OCI-LY7 (cell line): ENCODE results near the gene C1orf21. TPM values are rescaled to one million over a fixed set of nuclear protein-coding genes. Genes with fewer than 3 reads are reported as not detected.

Experiments used
- BruUV-seq: library from RNA; stranded (reverse); fragments of 400-500 nt; replicated peaks from 2 replicates; lab custom pipeline; 2021; lab: Mats Ljungman, UMichigan
- CTCF ChIA-PET: fragments of 300-600 bp; sonication (Branson Sonifier 250); formaldehyde crosslinking; loops from one replicate; lab custom pipeline; 2022; ENCODE audit warnings: antibody characterized with exemption; ENCODE audit not compliant: unreplicated experiment; lab: Charles Lee
- POLR2A ChIA-PET: fragments of 300-600 bp; sonication (Branson Sonifier 250); formaldehyde crosslinking; loops from one replicate; lab custom pipeline; 2022; ENCODE audit warnings: antibody characterized with exemption; lab: Charles Lee
- DNase-seq: peaks from one replicate; pipeline ENCODE4 v3.0.0-alpha.2; 2015; ENCODE audit warnings: low spot score
- H2AFZ ChIP-seq: fragments of 200-600 bp; sonication (generic), shearing (Covaris generic); 2 replicates; pipeline ENCODE4 v1.6.1; 2014; ENCODE audit warnings: mild to moderate bottlenecking, antibody characterized with exemption, low read length, moderate library complexity
- H3K27ac ChIP-seq: fragments of 200-600 bp; sonication (generic); 2 replicates; pipeline ENCODE4 v1.5.1; 2014; ENCODE audit warnings: mixed run types, low read depth, mild to moderate bottlenecking, moderate library complexity, low read length, inconsistent platforms; ENCODE audit not compliant: poor library complexity, severe bottlenecking
- H3K36me3 ChIP-seq: fragments of 200-600 bp; sonication (generic); 2 replicates; pipeline ENCODE4 v1.6.1; 2014; ENCODE audit warnings: mild to moderate bottlenecking, antibody characterized with exemption, low read length, moderate library complexity, mixed read lengths; ENCODE audit not compliant: insufficient read depth
- H3K4me1 ChIP-seq: fragments of 200-600 bp; sonication (generic); 2 replicates; pipeline ENCODE4 v1.5.1; 2014; ENCODE audit warnings: mild to moderate bottlenecking, low read length; ENCODE audit not compliant: insufficient read depth, poor library complexity, severe bottlenecking
- H3K4me2 ChIP-seq: fragments of 200-600 bp; sonication (generic); 2 replicates; pipeline ENCODE4 v1.6.1; 2014; ENCODE audit warnings: mild to moderate bottlenecking, low read length
- H3K4me3 ChIP-seq: fragments of 200-600 bp; sonication (generic); 2 replicates; pipeline ENCODE4 v1.5.1; 2014; ENCODE audit warnings: mild to moderate bottlenecking, low read depth, low read length; ENCODE audit not compliant: poor library complexity, severe bottlenecking
- H3K79me2 ChIP-seq: fragments of 200-600 bp; sonication (generic); 2 replicates; pipeline ENCODE4 v1.6.1; 2016; ENCODE audit warnings: low read depth, mild to moderate bottlenecking, low read length, moderate library complexity, mixed read lengths; ENCODE audit not compliant: insufficient read depth
- H3K9me2 ChIP-seq: fragments of 200-600 bp; sonication (generic); 2 replicates; pipeline ENCODE4 v1.6.1; 2016; ENCODE audit warnings: mild to moderate bottlenecking, low read length, mixed read lengths; ENCODE audit not compliant: insufficient read depth
- H3K9me3 ChIP-seq: fragments of 200-600 bp; sonication (generic); 2 replicates; pipeline ENCODE4 v1.6.1; 2014; ENCODE audit warnings: mild to moderate bottlenecking, mixed run types, low read length, mixed read lengths
- H4K20me1 ChIP-seq: fragments of 200-600 bp; sonication (generic); 2 replicates; pipeline ENCODE4 v1.6.1; 2014; ENCODE audit warnings: mild to moderate bottlenecking, antibody characterized with exemption, low read length, moderate library complexity, mixed read lengths; ENCODE audit not compliant: insufficient read depth
- EZH2phosphoT487 ChIP-seq: fragments of 200-600 bp; sonication (generic); IDR thresholded peaks from 2 replicates; pipeline ENCODE4 v1.6.1; 2018; ENCODE audit warnings: low read depth, borderline replicate concordance, mild to moderate bottlenecking, mixed run types, antibody characterized with exemption, low read length, moderate library complexity, mixed read lengths
- intact Hi-C: fragments of 100-400 bp; cut with micrococcal nuclease; formaldehyde crosslinking; loops from one replicate; pipeline ENCODE4 v1.10.0; 2022; ENCODE audit not compliant: unreplicated experiment
- total RNA-seq, 2 experiments: library from RNA; depleted of rRNA in 1 of 2; stranded (reverse); fragments of >200 nt in 1 of 2; shearing (Covaris generic) in 1 of 2; gene quantifications; 2 replicates each; pipeline ENCODE4 v1.2.3, GENCODE V29; 2014 to 2022
- TF ChIP-seq, protein P1 (sequence below): fragments of 200-600 bp; sonication (generic); conservative IDR thresholded peaks from 2 replicates; pipeline ENCODE4 v1.5.1; 2014; ENCODE audit warnings: mild to moderate bottlenecking, antibody characterized with exemption, low read length, moderate library complexity, mixed read lengths

Gene C1orf21
- total RNA-seq, 2 experiments from 2014 or later, result not detected

DNA sequence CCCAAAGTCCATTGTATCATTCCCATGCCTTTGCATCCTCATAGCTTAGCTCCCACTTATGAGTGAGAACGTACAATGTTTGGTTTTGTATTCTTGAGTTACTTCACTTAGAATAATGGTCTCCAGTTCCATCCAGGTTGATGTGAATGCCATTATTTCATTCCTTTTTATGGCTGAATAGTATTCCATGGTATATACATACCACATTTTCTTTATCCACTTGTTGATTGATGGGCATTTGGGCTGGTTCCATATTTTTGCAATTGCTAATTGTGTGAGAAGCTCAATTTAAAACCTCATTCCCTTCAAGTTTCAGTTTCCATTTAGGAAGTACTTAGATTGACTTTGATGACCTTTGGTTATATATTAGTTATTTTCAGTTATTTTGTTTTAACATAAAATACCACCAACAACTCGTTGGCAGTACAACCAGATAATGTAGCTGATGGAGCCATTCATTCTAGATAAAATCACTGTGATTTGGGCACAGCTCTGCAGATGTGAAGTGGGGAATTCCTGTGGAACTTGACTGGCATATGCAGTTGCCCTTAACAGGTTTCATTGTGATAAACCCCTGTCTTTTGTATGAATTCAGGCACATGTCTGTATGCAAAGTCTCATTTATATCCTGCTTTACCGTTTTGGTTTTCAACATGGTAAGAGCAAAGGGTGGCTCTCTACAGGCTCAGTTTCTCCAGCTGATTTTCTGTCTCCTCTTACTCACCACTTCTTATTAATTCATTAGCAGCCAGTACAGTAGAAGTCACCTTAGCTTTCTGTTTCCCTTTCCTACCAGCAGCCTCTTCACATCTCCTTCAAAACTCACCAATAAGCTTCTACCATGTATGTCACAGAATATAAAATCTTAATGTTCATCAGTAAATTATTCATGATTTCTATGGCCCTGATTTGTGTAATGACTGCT lies 170.9 kb downstream of the C1orf21 start:
- Histone ChIP-seq H3K4me2 (no peak overlapping the region), H4K20me1 (no peaks in the 10 kb centered on the region), H3K4me1 (no peaks in the 10 kb centered on the region), H2AFZ (no peak overlapping the region), H3K4me3 (no peak overlapping the region), H3K27ac (no peak overlapping the region), H3K36me3 (no peaks in the 10 kb centered on the region), H3K79me2 (no peaks in the 10 kb centered on the region), H3K9me3 (no peaks in the 10 kb centered on the region), H3K9me2 (no peaks in the 10 kb centered on the region)
- TF ChIP-seq EZH2phosphoT487, result no peak
- TF ChIP-seq, protein P1, sequence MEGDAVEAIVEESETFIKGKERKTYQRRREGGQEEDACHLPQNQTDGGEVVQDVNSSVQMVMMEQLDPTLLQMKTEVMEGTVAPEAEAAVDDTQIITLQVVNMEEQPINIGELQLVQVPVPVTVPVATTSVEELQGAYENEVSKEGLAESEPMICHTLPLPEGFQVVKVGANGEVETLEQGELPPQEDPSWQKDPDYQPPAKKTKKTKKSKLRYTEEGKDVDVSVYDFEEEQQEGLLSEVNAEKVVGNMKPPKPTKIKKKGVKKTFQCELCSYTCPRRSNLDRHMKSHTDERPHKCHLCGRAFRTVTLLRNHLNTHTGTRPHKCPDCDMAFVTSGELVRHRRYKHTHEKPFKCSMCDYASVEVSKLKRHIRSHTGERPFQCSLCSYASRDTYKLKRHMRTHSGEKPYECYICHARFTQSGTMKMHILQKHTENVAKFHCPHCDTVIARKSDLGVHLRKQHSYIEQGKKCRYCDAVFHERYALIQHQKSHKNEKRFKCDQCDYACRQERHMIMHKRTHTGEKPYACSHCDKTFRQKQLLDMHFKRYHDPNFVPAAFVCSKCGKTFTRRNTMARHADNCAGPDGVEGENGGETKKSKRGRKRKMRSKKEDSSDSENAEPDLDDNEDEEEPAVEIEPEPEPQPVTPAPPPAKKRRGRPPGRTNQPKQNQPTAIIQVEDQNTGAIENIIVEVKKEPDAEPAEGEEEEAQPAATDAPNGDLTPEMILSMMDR, result no peak
- POLR2A ChIA-PET, result no interaction called here
- no peak for DNase-seq
- CTCF ChIA-PET, result no interaction called here
- no TSS peak for BruUV-seq
- intact Hi-C loops, result no loop called here

DNA sequence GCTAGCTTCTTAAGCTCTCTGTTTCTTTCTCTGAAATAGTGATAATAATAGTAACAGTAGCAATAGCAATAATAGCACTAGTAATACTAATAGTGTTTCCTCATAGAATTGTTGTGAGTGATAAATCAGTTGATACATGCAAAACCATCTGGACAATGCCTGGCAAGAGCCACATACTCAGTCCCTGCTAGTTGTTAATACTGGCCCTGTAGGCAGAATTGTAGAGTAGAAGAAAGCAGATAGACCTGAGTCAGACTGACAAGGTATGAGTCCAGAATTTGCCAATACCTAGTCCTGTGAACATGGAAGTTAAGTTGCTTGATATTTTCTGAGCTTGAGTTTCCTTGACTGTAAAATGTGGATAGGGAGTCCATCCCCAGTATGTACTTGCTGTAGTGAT lies 171.9 kb downstream of the C1orf21 start:
- TF ChIP-seq, protein P1, result no peak
- TF ChIP-seq EZH2phosphoT487, result no peak
- H3K9me3 ChIP-seq, result no peaks in the 10 kb centered on the region
- H2AFZ ChIP-seq, result no peak overlapping the region
- H4K20me1 ChIP-seq, result no peaks in the 10 kb centered on the region
- no peaks in the 10 kb centered on the region for H3K9me2 ChIP-seq
- no peak overlapping the region for H3K4me3 ChIP-seq
- intact Hi-C loops, result no loop called here
- POLR2A ChIA-PET, result no interaction called here
- no peak overlapping the region for H3K4me2 ChIP-seq
- DNase-seq, result no peak
- H3K4me1 ChIP-seq, result no peaks in the 10 kb centered on the region
- H3K27ac ChIP-seq, result no peak overlapping the region
- CTCF ChIA-PET, result no interaction called here
- no peaks in the 10 kb centered on the region for H3K36me3 ChIP-seq
- no TSS peak for BruUV-seq
- no peaks in the 10 kb centered on the region for H3K79me2 ChIP-seq

DNA sequence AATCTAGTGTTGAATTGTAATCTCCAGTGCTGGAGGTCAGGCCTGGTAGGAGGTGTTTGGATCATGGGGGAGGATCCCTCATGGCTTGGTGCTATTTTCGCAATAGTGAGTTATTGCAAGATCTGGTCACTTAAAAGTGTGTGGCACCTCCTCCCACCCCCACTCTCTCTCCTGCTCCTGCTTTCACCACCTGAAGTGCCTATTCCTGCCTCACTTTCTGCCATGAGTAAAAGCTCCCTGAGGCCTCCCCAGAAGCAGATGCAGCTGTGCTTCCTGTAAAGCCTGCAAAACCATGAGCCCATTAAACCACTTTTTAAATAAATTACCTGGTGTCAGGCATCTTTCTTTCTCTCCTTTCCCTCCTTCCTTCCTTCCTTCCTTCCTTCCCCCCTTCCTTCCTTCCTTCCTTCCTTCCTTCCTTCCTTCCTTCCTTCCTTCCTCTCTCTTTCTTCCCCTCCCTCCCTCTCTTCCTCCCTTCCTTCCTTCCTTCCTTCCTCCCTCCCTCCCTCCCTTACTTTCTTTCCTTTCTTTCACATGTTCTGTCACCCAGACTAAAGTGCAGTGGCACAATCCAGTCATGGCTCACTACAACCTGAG lies 172.4 kb downstream of the C1orf21 start:
- H3K9me2 ChIP-seq, result no peaks in the 10 kb centered on the region
- H3K4me1 ChIP-seq, result no peaks in the 10 kb centered on the region
- no TSS peak for BruUV-seq
- TF ChIP-seq EZH2phosphoT487, result no peak
- TF ChIP-seq, protein P1, result no peak
- no peak overlapping the region for H2AFZ ChIP-seq
- no peak overlapping the region for H3K27ac ChIP-seq
- no peak for DNase-seq
- ChIA-PET POLR2A (interaction anchor here (0.8 kb wide), 1 partner anchor 64 kb away, joined by 9 read pairs; no protein-coding TSS in a partner anchor), CTCF (no interaction called here)
- H3K36me3 ChIP-seq, result no peaks in the 10 kb centered on the region
- no peak overlapping the region for H3K4me3 ChIP-seq
- no peaks in the 10 kb centered on the region for H3K9me3 ChIP-seq
- intact Hi-C loops, result no loop called here
- no peaks in the 10 kb centered on the region for H4K20me1 ChIP-seq
- no peak overlapping the region for H3K4me2 ChIP-seq
- no peaks in the 10 kb centered on the region for H3K79me2 ChIP-seq
